GM19328 (cell line): ENCODE measurements around the gene CFAP141.
"Not testable (repeated sequence)": the region's sequence is repeated elsewhere in the genome, so short reads cannot be mapped to it uniquely, and the experiment has no call there.

Source experiments
- ATAC-seq: cut with Tn5 transposase; IDR thresholded peaks from one replicate; pipeline ENCODE4 v1.9.1; 2021; ENCODE audit warnings: mild to moderate bottlenecking, moderate library complexity; ENCODE audit not compliant: unreplicated experiment

Gene CFAP141

GRCh38 chr1:154206196-154206595 lies at the start of gene CFAP141:
CFAP141 (minus strand) TSS chr1:154206333; CDS start chr1:154206307, 26 bp downstream.
- no peak for ATAC-seq

- ATAC-seq: no peak
Measured at GRCh38 chr1:154253671-154254070, 47.5 kb upstream of the CFAP141 start.

GRCh38 chr1:154241703-154242351 lies 35.7 kb upstream of the CFAP141 start:
- no peak for ATAC-seq

- ATAC-seq: no peak
Measured at GRCh38 chr1:154240294-154240833, 34.2 kb upstream of the CFAP141 start.

GRCh38 chr1:154239491-154239890 lies 33.4 kb upstream of the CFAP141 start:
- ATAC-seq: no peak

- no peak for ATAC-seq
Measured at GRCh38 chr1:154237880-154238506, 31.9 kb upstream of the CFAP141 start.

GRCh38 chr1:154237435-154237834 lies 31.3 kb upstream of the CFAP141 start:
- no peak for ATAC-seq

- no peak for ATAC-seq
Measured at GRCh38 chr1:154236855-154237254, 30.7 kb upstream of the CFAP141 start.

- ATAC-seq: not testable (repeated sequence)
Measured at GRCh38 chr1:154233127-154233526, 27.0 kb upstream of the CFAP141 start.

- ATAC-seq: not testable (repeated sequence)
Measured at GRCh38 chr1:154231112-154231511, 25.0 kb upstream of the CFAP141 start.

GRCh38 chr1:154225370-154225769 lies 19.2 kb upstream of the CFAP141 start:
- no peak for ATAC-seq

- ATAC-seq: no peak
Measured at GRCh38 chr1:154223621-154224020, 17.5 kb upstream of the CFAP141 start.

GRCh38 chr1:154222918-154223317 lies 16.8 kb upstream of the CFAP141 start:
- ATAC-seq: no peak

GRCh38 chr1:154222518-154222917 lies 16.4 kb upstream of the CFAP141 start:
- no peak for ATAC-seq

GRCh38 chr1:154221278-154222001 lies 15.3 kb upstream of the CFAP141 start:
- ATAC-seq: peak; percentile 15

GRCh38 chr1:154220970-154221277 lies 14.8 kb upstream of the CFAP141 start:
- ATAC-seq: no peak

- peak; percentile 93 for ATAC-seq
Measured at GRCh38 chr1:154220071-154220969, 14.2 kb upstream of the CFAP141 start, which contains the start of gene UBAP2L. UBAP2L (plus strand) TSS chr1:154220955; CDS start chr1:154225124, 4,169 bp downstream.

GRCh38 chr1:154219541-154219940 lies 13.4 kb upstream of the CFAP141 start:
- ATAC-seq: no peak

GRCh38 chr1:154218545-154218944 lies 12.4 kb upstream of the CFAP141 start:
- no peak for ATAC-seq

- ATAC-seq: no peak
Measured at GRCh38 chr1:154213274-154213673, 7.1 kb upstream of the CFAP141 start.

- ATAC-seq: no peak
Measured at GRCh38 chr1:154212083-154212482, 6.0 kb upstream of the CFAP141 start.
